OCI-LY7 (cell line): Measurements from ENCODE around the gene CNNM4. TPM values are rescaled to one million over a fixed set of nuclear protein-coding genes. Genes with fewer than 3 reads are reported as not detected.

Experiments used
- BruUV-seq: library from RNA; stranded (reverse); fragments of 400-500 nt; replicated peaks from 2 replicates; lab custom pipeline; 2021; lab: Mats Ljungman, UMichigan
- CTCF ChIA-PET: fragments of 300-600 bp; sonication (Branson Sonifier 250); formaldehyde crosslinking; loops from one replicate; lab custom pipeline; 2022; ENCODE audit warnings: antibody characterized with exemption; ENCODE audit not compliant: unreplicated experiment; lab: Charles Lee
- POLR2A ChIA-PET: fragments of 300-600 bp; sonication (Branson Sonifier 250); formaldehyde crosslinking; loops from one replicate; lab custom pipeline; 2022; ENCODE audit warnings: antibody characterized with exemption; lab: Charles Lee
- DNase-seq: peaks from one replicate; pipeline ENCODE4 v3.0.0-alpha.2; 2015; ENCODE audit warnings: low spot score
- H2AFZ ChIP-seq: fragments of 200-600 bp; sonication (generic), shearing (Covaris generic); 2 replicates; pipeline ENCODE4 v1.6.1; 2014; ENCODE audit warnings: mild to moderate bottlenecking, antibody characterized with exemption, low read length, moderate library complexity
- H3K27ac ChIP-seq: fragments of 200-600 bp; sonication (generic); 2 replicates; pipeline ENCODE4 v1.5.1; 2014; ENCODE audit warnings: mixed run types, low read depth, mild to moderate bottlenecking, moderate library complexity, low read length, inconsistent platforms; ENCODE audit not compliant: poor library complexity, severe bottlenecking
- H3K36me3 ChIP-seq: fragments of 200-600 bp; sonication (generic); 2 replicates; pipeline ENCODE4 v1.6.1; 2014; ENCODE audit warnings: mild to moderate bottlenecking, antibody characterized with exemption, low read length, moderate library complexity, mixed read lengths; ENCODE audit not compliant: insufficient read depth
- H3K4me1 ChIP-seq: fragments of 200-600 bp; sonication (generic); 2 replicates; pipeline ENCODE4 v1.5.1; 2014; ENCODE audit warnings: mild to moderate bottlenecking, low read length; ENCODE audit not compliant: insufficient read depth, poor library complexity, severe bottlenecking
- H3K4me2 ChIP-seq: fragments of 200-600 bp; sonication (generic); 2 replicates; pipeline ENCODE4 v1.6.1; 2014; ENCODE audit warnings: mild to moderate bottlenecking, low read length
- H3K4me3 ChIP-seq: fragments of 200-600 bp; sonication (generic); 2 replicates; pipeline ENCODE4 v1.5.1; 2014; ENCODE audit warnings: mild to moderate bottlenecking, low read depth, low read length; ENCODE audit not compliant: poor library complexity, severe bottlenecking
- H3K79me2 ChIP-seq: fragments of 200-600 bp; sonication (generic); 2 replicates; pipeline ENCODE4 v1.6.1; 2016; ENCODE audit warnings: low read depth, mild to moderate bottlenecking, low read length, moderate library complexity, mixed read lengths; ENCODE audit not compliant: insufficient read depth
- H3K9me2 ChIP-seq: fragments of 200-600 bp; sonication (generic); 2 replicates; pipeline ENCODE4 v1.6.1; 2016; ENCODE audit warnings: mild to moderate bottlenecking, low read length, mixed read lengths; ENCODE audit not compliant: insufficient read depth
- H3K9me3 ChIP-seq: fragments of 200-600 bp; sonication (generic); 2 replicates; pipeline ENCODE4 v1.6.1; 2014; ENCODE audit warnings: mild to moderate bottlenecking, mixed run types, low read length, mixed read lengths
- H4K20me1 ChIP-seq: fragments of 200-600 bp; sonication (generic); 2 replicates; pipeline ENCODE4 v1.6.1; 2014; ENCODE audit warnings: mild to moderate bottlenecking, antibody characterized with exemption, low read length, moderate library complexity, mixed read lengths; ENCODE audit not compliant: insufficient read depth
- EZH2phosphoT487 ChIP-seq: fragments of 200-600 bp; sonication (generic); IDR thresholded peaks from 2 replicates; pipeline ENCODE4 v1.6.1; 2018; ENCODE audit warnings: low read depth, borderline replicate concordance, mild to moderate bottlenecking, mixed run types, antibody characterized with exemption, low read length, moderate library complexity, mixed read lengths
- intact Hi-C: fragments of 100-400 bp; cut with micrococcal nuclease; formaldehyde crosslinking; loops from one replicate; pipeline ENCODE4 v1.10.0; 2022; ENCODE audit not compliant: unreplicated experiment
- total RNA-seq, 2 experiments: library from RNA; depleted of rRNA in 1 of 2; stranded (reverse); fragments of >200 nt in 1 of 2; shearing (Covaris generic) in 1 of 2; gene quantifications; 2 replicates each; pipeline ENCODE4 v1.2.3, GENCODE V29; 2014 to 2022
- TF ChIP-seq, protein P1 (sequence below): fragments of 200-600 bp; sonication (generic); conservative IDR thresholded peaks from 2 replicates; pipeline ENCODE4 v1.5.1; 2014; ENCODE audit warnings: mild to moderate bottlenecking, antibody characterized with exemption, low read length, moderate library complexity, mixed read lengths

The CNNM4 gene
- total RNA-seq, 2 experiments from 2014 or later = 5.1 to 6.4 TPM

DNA sequence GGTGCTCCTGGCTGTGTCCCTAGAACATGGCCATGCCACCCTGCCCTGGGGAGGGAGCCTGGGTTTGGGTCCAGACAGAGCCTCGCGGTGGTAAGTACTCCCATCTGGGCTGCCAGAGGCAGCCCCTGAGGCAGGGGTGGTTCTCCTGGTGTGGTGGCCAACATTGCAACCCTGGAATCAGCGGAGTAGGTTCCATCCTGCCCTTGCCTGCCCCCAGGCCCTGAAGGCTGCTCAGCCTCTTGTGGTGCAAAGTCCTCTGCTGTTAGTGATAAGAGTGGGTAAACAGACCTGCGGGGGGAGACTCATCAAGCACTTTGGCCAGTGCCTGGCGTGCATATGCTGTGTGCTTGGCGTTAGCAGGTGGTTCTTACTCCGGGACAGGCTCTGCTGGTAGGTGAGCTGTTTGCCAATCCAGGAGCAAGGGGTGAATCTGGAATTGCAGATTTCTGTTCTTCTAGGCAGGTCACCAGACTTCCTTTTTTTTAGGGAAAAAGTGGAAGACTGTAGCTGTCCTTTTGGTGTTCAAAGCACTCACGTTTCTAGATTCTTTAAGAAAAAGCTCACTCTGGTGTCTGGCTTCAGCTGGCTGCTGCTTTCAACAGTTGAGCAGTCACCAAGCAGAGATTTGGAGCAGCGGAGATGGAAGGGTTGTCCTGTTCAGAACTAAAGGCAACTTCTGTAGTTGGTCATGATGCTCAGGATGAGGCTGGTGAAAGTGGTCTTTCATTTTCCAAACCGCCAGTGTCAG, 58.6 kb downstream of the CNNM4 start:
- peaks cover 25% of the 10 kb centered on the region; the same call in 1 of the 2 replicates for H3K79me2 ChIP-seq

DNA sequence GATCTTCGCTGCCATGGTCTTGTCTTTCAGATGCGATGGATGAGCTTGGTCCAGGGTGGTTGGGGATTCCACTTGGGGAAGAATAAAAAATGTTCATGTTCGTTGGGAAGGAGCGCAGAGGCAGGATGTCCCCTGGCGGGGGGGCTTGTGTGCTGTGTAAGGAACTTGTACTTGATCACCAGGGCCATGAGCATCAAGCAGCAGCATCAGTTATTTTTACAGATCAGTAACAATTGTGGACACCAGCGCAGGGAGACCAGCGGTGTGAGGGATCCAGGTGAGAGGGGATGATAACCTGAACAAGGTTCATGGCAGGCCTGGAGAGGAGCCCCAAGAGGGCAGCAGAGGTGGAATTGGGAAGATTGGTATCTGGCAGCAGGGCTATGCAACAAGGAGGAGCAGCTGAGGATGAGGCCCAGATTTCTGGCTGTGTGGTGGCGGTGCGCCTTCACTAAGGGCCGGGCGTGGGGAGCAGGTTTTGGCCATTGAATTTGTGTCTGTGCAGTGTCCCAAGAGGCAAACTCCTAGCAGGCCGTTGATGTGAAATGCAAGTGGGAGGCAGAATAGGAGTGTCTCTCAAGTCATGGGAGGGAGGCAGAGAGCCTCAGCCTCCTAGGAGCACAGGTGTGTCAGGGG, 59.3 kb downstream of the CNNM4 start:
- POLR2A ChIA-PET = interaction anchor here (1.3 kb wide), 1 partner anchor 16 kb away, joined by 3 read pairs; no protein-coding TSS in a partner anchor
- intact Hi-C loops = loop anchor here (5.0 kb wide), 2 partner anchors 58 to 292 kb away; partner anchors contain the start of genes ANKRD36 and CNNM4
- peaks cover 44% of the 10 kb centered on the region for H3K4me1 ChIP-seq
- peaks cover 25% of the 10 kb centered on the region; the same call in 1 of the 2 replicates for H3K79me2 ChIP-seq
- no peak for DNase-seq
- peak overlapping the region; percentile 81; the same call in 1 of the 2 replicates for H3K4me2 ChIP-seq
- H3K27ac ChIP-seq = no peak overlapping the region
- TF ChIP-seq EZH2phosphoT487 = no peak
- TF ChIP-seq, protein P1, sequence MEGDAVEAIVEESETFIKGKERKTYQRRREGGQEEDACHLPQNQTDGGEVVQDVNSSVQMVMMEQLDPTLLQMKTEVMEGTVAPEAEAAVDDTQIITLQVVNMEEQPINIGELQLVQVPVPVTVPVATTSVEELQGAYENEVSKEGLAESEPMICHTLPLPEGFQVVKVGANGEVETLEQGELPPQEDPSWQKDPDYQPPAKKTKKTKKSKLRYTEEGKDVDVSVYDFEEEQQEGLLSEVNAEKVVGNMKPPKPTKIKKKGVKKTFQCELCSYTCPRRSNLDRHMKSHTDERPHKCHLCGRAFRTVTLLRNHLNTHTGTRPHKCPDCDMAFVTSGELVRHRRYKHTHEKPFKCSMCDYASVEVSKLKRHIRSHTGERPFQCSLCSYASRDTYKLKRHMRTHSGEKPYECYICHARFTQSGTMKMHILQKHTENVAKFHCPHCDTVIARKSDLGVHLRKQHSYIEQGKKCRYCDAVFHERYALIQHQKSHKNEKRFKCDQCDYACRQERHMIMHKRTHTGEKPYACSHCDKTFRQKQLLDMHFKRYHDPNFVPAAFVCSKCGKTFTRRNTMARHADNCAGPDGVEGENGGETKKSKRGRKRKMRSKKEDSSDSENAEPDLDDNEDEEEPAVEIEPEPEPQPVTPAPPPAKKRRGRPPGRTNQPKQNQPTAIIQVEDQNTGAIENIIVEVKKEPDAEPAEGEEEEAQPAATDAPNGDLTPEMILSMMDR = 0 out of 2 replicates have a peak, but pooled peaks have one; percentile 39
- H3K36me3 ChIP-seq = peaks cover 45% of the 10 kb centered on the region; the same call in 1 of the 2 replicates
- H3K4me3 ChIP-seq = no peak overlapping the region
- no peak overlapping the region for H2AFZ ChIP-seq
- no peaks in the 10 kb centered on the region for H3K9me2 ChIP-seq
- BruUV-seq = no TSS peak
- CTCF ChIA-PET = no interaction called here
- H4K20me1 ChIP-seq = peaks cover 16% of the 10 kb centered on the region
- no peaks in the 10 kb centered on the region for H3K9me3 ChIP-seq

More for the DNA sequence above, 58.6 kb downstream of the CNNM4 start:
- BruUV-seq = no TSS peak
- H3K4me3 ChIP-seq = peak overlapping the region; percentile 27
- H3K9me2 ChIP-seq = no peaks in the 10 kb centered on the region
- no peak for DNase-seq
- peaks cover 16% of the 10 kb centered on the region for H4K20me1 ChIP-seq
- peaks cover 46% of the 10 kb centered on the region for H3K4me1 ChIP-seq
- no peaks in the 10 kb centered on the region for H3K9me3 ChIP-seq
- H3K4me2 ChIP-seq = peak overlapping the region; percentile 81
- POLR2A ChIA-PET = no interaction called here
- CTCF ChIA-PET = interaction anchor here (0.6 kb wide), 1 partner anchor 114 kb away, joined by 12 read pairs; no protein-coding TSS in a partner anchor
- no peak for TF ChIP-seq EZH2phosphoT487
- TF ChIP-seq, protein P1 = no peak
- intact Hi-C loops = loop anchor here (5.0 kb wide), 2 partner anchors 57 to 293 kb away; partner anchors contain the start of genes ANKRD36 and CNNM4
- no peak overlapping the region for H3K27ac ChIP-seq
- H3K36me3 ChIP-seq = peaks cover 41% of the 10 kb centered on the region; the same call in 1 of the 2 replicates
- H2AFZ ChIP-seq = no peak overlapping the region
